NB4 (cell line): ENCODE results near the gene TNXB.

Experiments used
- CTCF ChIP-seq: IDR thresholded peaks from one replicate; pipeline ENCODE4 v1.5.1; 2012; ENCODE audit warnings: low read depth, low read length
- MAX ChIP-seq: IDR thresholded peaks from 2 replicates; pipeline ENCODE4 v1.6.1; 2011; ENCODE audit warnings: low read depth, low read length
- POLR2A ChIP-seq: IDR thresholded peaks from 2 replicates; pipeline ENCODE4 v1.6.1; 2011; ENCODE audit warnings: mild to moderate bottlenecking; ENCODE audit not compliant: insufficient read length; ENCODE audit errors: extremely low read depth

DNA sequence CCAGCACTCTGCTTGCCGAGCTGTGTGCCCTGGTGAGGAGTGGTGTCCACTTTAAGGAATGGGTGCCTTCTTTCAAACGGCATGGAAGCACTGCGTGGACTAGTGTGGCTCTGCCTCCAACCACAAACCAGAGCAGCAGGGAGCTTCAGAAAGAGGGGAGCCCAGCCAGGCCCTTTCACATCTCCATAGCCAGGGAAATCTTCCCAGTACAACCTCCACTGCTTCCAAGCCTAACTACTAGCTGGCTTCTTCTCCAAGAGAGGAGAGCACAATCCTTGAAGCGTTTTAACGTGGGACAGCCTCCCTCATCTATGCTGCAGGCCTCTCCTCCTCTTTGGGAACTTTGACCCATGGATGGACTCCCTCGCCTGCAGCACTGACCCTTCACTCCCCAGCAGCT lies 26.7 kb downstream of the TNXB start:
- TF ChIP-seq CTCF (no peak), POLR2A (no peak), MAX (no peak)
